Mammary epithelial cell (primary cell): Measurements from ENCODE around the gene RASSF9.

Experiments
- CTCF ChIP-seq, 2 donors: IDR thresholded peaks in 1 of 2; conservative IDR thresholded peaks in 1 of 2; 2 replicates each; pipeline ENCODE4 v1.5.1; 2011 to 2012; ENCODE audit warnings: inconsistent platforms in 2 of 2, low read length in 2 of 2, mild to moderate bottlenecking in 2 of 2, control low read depth in 1 of 2, low read depth in 1 of 2; ENCODE audit not compliant: insufficient read depth in 1 of 2; ENCODE audit errors: extremely low read depth in 1 of 2
- EZH2 ChIP-seq: IDR thresholded peaks from 2 replicates; pipeline ENCODE4 v1.6.1; 2012; ENCODE audit warnings: low read length, inconsistent platforms, borderline replicate concordance

GRCh38 chr12:85883763-85884162 is 47.6 kb upstream of the RASSF9 start:
- no peak for TF ChIP-seq CTCF (conservative IDR thresholded peaks at IDR 0.05 in 1 of 2, IDR thresholded peaks at IDR 0.05 in 1 of 2; ENCODE audit: extremely low read depth in 1 of 2, insufficient read depth in 1 of 2, low read depth in 1 of 2, low read length in 2 of 2)
- TF ChIP-seq EZH2: no peak
